ENCODE results near the gene HOXB9.

Gene HOXB9
- 0 to 0.99 (median 0) reads per million in 18 experiments for total RNA-seq

GRCh38 chr17:48626245-48627117 lies at the start of gene HOXB9:
Gene HOXB9, minus strand, starts transcription at chr17:48626358. Its CDS starts 89 bp downstream, at chr17:48626269.
- no peak for DNase-seq

- DNase-seq = no peak
Measured at GRCh38 chr17:48672340-48672739, 46.2 kb upstream of the HOXB9 start.

- DNase-seq = peak; percentile 66
Measured at GRCh38 chr17:48671697-48672171, 45.6 kb upstream of the HOXB9 start.

DNA sequence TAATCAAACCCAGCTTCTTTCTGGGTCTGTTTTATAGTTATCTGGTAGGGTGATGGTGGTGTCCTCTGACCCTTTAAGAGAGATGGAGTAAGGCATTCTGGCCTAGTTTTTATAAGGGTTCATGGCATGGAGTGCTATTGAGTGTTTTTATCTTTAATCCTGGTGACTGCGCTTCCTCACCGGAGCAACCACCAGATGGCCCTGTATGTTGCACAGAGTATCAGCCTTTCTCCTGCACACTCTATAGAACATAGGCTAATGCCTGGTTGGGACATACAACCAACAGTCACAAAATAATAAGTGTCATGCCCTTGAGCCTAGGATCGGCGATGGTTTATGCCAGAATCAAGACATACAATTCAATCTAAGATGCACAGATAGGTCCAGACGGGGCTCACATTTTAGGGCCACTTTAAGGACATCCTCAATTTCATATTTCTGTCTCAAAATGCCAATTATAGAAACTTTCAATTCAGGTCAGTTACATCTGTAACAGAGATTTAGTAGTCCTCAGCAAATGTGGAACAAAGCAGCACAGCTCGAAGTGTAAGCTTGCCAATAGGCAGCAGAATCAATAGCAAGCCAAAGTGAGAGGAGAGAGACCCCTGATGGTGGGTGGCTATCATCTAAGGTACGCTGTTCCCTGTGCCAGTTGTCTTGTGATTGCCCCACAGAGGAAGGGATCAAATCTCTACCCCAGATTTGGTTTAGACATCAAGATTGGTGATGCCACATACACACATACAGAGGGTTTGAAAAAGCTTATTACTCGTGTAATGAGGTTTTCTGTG lies 37.2 kb upstream of the HOXB9 start:
- DNase-seq = no peak

- no peak for DNase-seq
Measured at GRCh38 chr17:48655913-48656312, 29.8 kb upstream of the HOXB9 start.

- no peak for DNase-seq
Measured at GRCh38 chr17:48649741-48650140, 23.6 kb upstream of the HOXB9 start.

GRCh38 chr17:48647963-48648245 lies 21.7 kb upstream of the HOXB9 start:
- DNase-seq = no peak

GRCh38 chr17:48647103-48647962 lies 21.2 kb upstream of the HOXB9 start:
- DNase-seq = no peak

- no peak for DNase-seq
Measured at GRCh38 chr17:48646183-48647102, 20.3 kb upstream of the HOXB9 start.

DNA sequence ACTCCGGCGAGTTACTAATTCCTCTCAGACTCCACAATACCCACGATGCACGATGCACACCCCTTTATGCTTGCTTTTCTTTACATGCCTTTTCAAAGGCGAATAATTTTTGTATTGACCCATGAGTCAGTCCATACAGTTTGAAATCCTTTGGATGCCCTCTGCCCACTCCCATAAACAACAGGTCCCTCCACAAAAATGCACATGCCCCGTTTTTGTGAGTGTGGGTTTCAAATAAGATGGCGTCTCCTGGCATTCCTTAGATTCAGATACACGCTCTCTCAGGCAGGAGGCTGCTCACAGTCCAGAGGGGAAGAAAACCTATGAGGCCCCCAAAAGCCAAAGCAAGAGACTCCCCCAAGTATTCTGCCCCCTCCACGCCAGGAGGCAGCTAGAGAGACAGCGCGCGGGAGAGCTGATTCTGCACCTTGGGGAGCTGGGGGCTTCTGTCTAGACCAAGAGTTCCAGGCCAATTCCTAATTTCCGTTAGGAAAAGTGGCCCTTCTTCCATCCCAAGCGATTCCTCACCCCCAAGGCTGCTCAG lies 19.6 kb upstream of the HOXB9 start:
- no peak for DNase-seq

- DNase-seq = no peak
Measured at GRCh38 chr17:48644910-48645557, 18.9 kb upstream of the HOXB9 start.

GRCh38 chr17:48644159-48644558 lies 18.0 kb upstream of the HOXB9 start:
- no peak for DNase-seq

GRCh38 chr17:48643697-48644012 lies 17.5 kb upstream of the HOXB9 start:
- no peak for DNase-seq

DNA sequence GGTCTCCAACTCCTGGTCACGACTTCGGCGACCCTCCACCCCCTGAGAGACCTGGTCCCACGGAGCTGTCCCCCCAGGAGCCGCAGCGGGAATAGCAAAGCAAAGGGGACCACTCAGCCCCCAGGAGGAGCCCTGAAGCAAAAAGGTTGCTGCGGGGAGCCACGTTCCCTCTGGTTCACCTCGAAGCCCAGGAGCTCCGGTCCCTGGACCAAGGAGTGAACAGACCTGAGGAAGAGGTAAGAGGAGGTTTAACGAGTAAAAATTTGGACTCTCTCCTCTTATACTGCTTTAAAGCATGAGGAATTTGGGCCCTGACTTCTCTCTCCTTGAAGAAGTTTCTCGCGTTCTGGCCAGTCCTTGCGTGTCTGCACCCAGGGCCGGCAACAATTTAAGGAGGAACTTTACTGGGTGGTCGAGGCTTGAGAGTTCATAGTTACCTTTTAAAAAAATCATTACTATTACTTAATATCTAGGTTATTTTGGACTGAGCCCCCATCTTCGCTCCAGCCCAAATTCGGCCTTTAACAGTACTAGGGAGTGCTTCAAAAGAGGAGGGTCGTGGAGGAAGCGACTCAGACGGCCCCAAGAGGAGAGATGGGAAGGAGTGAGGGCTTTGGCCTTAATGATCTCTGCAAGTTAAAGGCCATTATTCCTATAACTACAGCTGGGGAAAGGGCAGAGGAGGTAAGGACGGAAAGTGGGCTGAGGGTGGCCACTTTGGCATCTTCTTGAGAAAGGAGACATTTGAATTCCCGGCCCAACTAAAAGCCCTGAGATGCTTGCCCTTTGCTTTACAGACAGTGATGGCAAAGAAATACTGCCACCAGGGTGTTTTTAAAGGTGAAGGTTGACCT lies 16.9 kb upstream of the HOXB9 start:
- no peak for DNase-seq

GRCh38 chr17:48642059-48642842 lies 16.1 kb upstream of the HOXB9 start:
- no peak for DNase-seq

DNA sequence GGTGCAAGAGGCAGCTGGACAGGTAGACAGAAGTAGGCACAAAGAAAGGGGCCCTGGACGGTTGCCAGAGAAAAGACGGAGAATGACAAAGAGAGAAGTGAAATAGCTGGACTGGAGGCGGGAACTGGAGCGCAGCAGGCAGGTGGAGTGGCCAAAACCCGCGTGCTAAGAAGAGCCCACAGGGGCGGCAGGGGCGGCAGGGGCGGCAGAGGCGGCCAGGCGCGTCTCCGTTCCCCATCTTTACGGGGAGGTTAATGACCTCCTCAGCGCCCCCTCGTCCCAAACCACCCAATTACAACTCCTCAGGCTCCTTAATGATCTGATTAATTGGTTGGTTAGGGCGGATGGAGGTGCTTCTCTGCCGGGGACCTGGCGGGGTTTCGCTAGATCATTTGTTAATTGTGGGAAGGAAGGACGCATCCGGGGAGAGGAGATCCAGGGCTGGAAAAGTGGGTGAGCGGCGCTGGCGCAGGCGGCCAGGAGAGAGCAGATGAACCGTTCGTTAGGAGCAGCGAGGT lies 15.4 kb upstream of the HOXB9 start:
- no peak for DNase-seq

- DNase-seq = no peak
Measured at GRCh38 chr17:48640858-48641180, 14.7 kb upstream of the HOXB9 start.

- DNase-seq = no peak
Measured at GRCh38 chr17:48639982-48640857, 14.1 kb upstream of the HOXB9 start.
